IPS DF 6.9 (cell line): ENCODE results near the gene NELL2.

Source experiments
- DNase-seq: peaks from one replicate; pipeline ENCODE4 v3.0.0-alpha.2; 2013; ENCODE audit warnings: low read depth, low spot score
- H3K27ac ChIP-seq: one replicate; pipeline ENCODE4 v1.5.1; 2013; ENCODE audit warnings: low read length, control low read depth
- H3K27me3 ChIP-seq: 2 replicates; pipeline ENCODE4 v1.6.1; 2013; ENCODE audit warnings: mild to moderate bottlenecking, low read length; ENCODE audit not compliant: control insufficient read depth, insufficient read depth
- H3K36me3 ChIP-seq: 2 replicates; pipeline ENCODE4 v1.6.1; 2013; ENCODE audit warnings: low read length; ENCODE audit not compliant: control insufficient read depth, insufficient read depth
- H3K4me1 ChIP-seq: 2 replicates; pipeline ENCODE4 v1.6.1; 2013; ENCODE audit warnings: low read length; ENCODE audit not compliant: control insufficient read depth, insufficient read depth
- H3K4me3 ChIP-seq: 2 replicates; pipeline ENCODE4 v1.5.1; 2013; ENCODE audit warnings: mild to moderate bottlenecking, low read length
- H3K9me3 ChIP-seq: 2 replicates; pipeline ENCODE4 v1.6.1; 2013; ENCODE audit warnings: low read length, inconsistent platforms; ENCODE audit not compliant: control insufficient read depth, insufficient read depth
- WGBS: extraction: QIAGEN DNeasy Blood & Tissue Kit; methylation state at CpG from one replicate; pipeline ENCODE4 v1.1.7; 2013; ENCODE audit warnings: mixed read lengths, missing lambda C conversion rate; ENCODE audit not compliant: insufficient read length, insufficient coverage; 5-methylcytosine and 5-hydroxymethylcytosine counted together

The NELL2 gene

DNA sequence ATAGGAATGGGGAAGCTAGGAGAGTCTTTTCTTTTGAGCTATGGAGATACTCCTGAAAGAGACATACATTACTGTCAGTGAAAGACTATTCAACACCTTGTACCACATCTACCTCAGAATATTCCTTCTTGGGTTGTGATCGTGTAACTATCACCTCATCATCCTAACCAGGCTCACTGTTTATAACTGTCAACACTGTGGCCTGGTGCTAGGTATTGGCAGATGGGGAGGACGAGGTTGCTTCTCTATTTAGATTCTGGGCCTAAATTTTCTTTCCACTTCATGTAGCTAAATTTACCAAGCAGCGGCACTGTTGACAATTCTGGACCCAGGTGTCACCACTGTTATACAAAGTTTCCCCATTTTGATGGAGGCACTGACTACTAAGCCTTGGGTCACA lies 354.4 kb downstream of the NELL2 start:
- Histone ChIP-seq H3K36me3 (no peaks in the 10 kb centered on the region), H3K4me3 (no peak overlapping the region), H3K27me3 (no peaks in the 10 kb centered on the region), H3K27ac (no peak overlapping the region), H3K9me3 (no peaks in the 10 kb centered on the region), H3K4me1 (peaks cover 1% of the 10 kb centered on the region; the same call in 1 of the 2 replicates)
- WGBS: no CpG with 5 or more reads among the region's 3 CpGs
- no peak for DNase-seq

- no peak overlapping the region for H3K4me3 ChIP-seq
- H3K27me3 ChIP-seq: no peaks in the 10 kb centered on the region
- H3K4me1 ChIP-seq: no peaks in the 10 kb centered on the region
- DNase-seq: no peak
- H3K27ac ChIP-seq: no peak overlapping the region
- no peaks in the 10 kb centered on the region for H3K9me3 ChIP-seq
- WGBS: no CpG with 5 or more reads among the region's 6 CpGs
- no peaks in the 10 kb centered on the region for H3K36me3 ChIP-seq
Measured at GRCh38 chr12:44519931-44520330, 356.2 kb downstream of the NELL2 start.

DNA sequence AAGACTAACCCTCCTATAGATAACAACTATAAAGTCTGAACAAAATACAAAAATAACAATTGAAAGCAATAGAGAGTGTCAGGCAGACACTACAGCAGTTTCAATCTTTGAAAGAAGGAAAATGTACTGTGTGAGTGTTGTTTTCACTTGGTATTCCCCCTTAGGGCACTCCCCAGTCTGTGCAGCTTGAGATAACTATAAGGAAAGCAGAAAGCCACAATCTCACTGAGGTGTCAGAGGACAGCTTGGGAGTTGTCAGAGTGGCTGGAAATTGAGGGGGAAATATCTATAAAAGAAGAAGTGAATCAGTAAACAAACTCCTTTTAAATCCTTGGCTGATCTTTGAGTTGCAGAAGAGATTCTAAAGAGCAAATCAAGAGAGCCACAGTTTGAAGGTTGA lies 364.8 kb downstream of the NELL2 start:
- DNase-seq: no peak
- no peaks in the 10 kb centered on the region for H3K36me3 ChIP-seq
- no peak overlapping the region for H3K4me3 ChIP-seq
- no peak overlapping the region for H3K27ac ChIP-seq
- no peaks in the 10 kb centered on the region for H3K9me3 ChIP-seq
- no peaks in the 10 kb centered on the region for H3K4me1 ChIP-seq
- no peaks in the 10 kb centered on the region for H3K27me3 ChIP-seq

GRCh38 chr12:44510510-44510909 lies 365.6 kb downstream of the NELL2 start:
- H3K9me3 ChIP-seq: no peaks in the 10 kb centered on the region
- no peak overlapping the region for H3K4me3 ChIP-seq
- H3K4me1 ChIP-seq: no peaks in the 10 kb centered on the region
- H3K27ac ChIP-seq: no peak overlapping the region
- DNase-seq: no peak
- no peaks in the 10 kb centered on the region for H3K36me3 ChIP-seq
- no CpG with 5 or more reads among the region's 2 CpGs for WGBS
- H3K27me3 ChIP-seq: no peaks in the 10 kb centered on the region

- H3K9me3 ChIP-seq: no peaks in the 10 kb centered on the region
Measured at GRCh38 chr12:44510076-44510475, 366.0 kb downstream of the NELL2 start.

GRCh38 chr12:44509471-44509870 lies 366.6 kb downstream of the NELL2 start:
- no peak for DNase-seq
- no peak overlapping the region for H3K27ac ChIP-seq
- WGBS: no CpG with 5 or more reads among the region's 2 CpGs
- H3K4me1 ChIP-seq: no peaks in the 10 kb centered on the region
- no peaks in the 10 kb centered on the region for H3K36me3 ChIP-seq
- no peak overlapping the region for H3K4me3 ChIP-seq
- no peaks in the 10 kb centered on the region for H3K9me3 ChIP-seq
- no peaks in the 10 kb centered on the region for H3K27me3 ChIP-seq

More at GRCh38 chr12:44510076-44510475, 366.0 kb downstream of the NELL2 start:
- no CpG with 5 or more reads among the region's 4 CpGs for WGBS
- no peak for DNase-seq
- H3K4me1 ChIP-seq: no peaks in the 10 kb centered on the region
- H3K27ac ChIP-seq: no peak overlapping the region
- no peaks in the 10 kb centered on the region for H3K27me3 ChIP-seq
- no peak overlapping the region for H3K4me3 ChIP-seq
- H3K36me3 ChIP-seq: no peaks in the 10 kb centered on the region

GRCh38 chr12:44507461-44507860 lies 368.7 kb downstream of the NELL2 start:
- no peaks in the 10 kb centered on the region for H3K27me3 ChIP-seq
- H3K4me3 ChIP-seq: no peak overlapping the region
- no CpG with 5 or more reads among the region's 1 CpG for WGBS
- no peaks in the 10 kb centered on the region for H3K9me3 ChIP-seq
- H3K27ac ChIP-seq: no peak overlapping the region
- DNase-seq: no peak
- no peaks in the 10 kb centered on the region for H3K4me1 ChIP-seq
- H3K36me3 ChIP-seq: no peaks in the 10 kb centered on the region

DNA sequence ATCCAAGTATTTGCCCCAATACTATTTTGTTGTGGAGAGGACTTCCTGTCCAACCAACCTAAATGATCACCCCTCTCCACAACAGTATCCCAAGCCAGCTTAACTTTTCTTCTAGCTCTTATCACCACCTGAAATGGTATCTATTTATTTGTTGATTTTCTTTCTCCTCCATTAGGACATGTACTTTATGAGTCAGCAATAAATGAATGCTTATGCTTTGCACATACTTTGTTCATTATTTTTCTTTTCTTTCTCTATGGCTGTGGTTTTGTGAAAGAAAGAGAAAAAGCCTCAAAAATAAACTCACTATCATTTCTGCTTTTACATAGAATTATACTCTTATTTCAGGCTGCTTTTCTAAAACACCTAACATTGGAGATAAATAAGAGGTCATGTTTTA lies 371.3 kb downstream of the NELL2 start:
- H3K27me3 ChIP-seq: no peaks in the 10 kb centered on the region
- H3K9me3 ChIP-seq: no peaks in the 10 kb centered on the region
- no peak overlapping the region for H3K27ac ChIP-seq

DNA sequence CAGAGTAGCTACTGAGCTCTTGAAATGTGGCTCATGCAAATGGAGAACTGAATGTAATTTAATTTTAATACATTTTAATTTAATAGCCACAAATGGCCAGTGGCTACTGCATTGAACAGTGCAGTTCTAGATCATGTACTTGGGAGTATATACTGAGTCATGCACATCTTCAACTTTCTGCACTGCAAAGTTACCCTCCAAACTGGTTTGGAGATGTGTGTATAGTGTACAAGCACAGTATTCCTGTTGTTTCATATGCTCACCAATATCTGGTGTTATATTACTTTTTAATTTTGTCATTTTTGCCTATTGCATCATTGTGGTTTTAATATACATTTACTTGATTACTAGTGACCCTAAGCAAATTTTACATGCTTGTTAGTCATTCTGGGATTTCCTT lies 372.8 kb downstream of the NELL2 start:
- no peaks in the 10 kb centered on the region for H3K4me1 ChIP-seq
- H3K4me3 ChIP-seq: no peak overlapping the region
- H3K27ac ChIP-seq: no peak overlapping the region
- DNase-seq: no peak
- no peaks in the 10 kb centered on the region for H3K27me3 ChIP-seq
- no peaks in the 10 kb centered on the region for H3K9me3 ChIP-seq
- no peaks in the 10 kb centered on the region for H3K36me3 ChIP-seq

More for the DNA sequence above, 371.3 kb downstream of the NELL2 start:
- no peak for DNase-seq
- H3K36me3 ChIP-seq: no peaks in the 10 kb centered on the region
- no peaks in the 10 kb centered on the region for H3K4me1 ChIP-seq
- no peak overlapping the region for H3K4me3 ChIP-seq

DNA sequence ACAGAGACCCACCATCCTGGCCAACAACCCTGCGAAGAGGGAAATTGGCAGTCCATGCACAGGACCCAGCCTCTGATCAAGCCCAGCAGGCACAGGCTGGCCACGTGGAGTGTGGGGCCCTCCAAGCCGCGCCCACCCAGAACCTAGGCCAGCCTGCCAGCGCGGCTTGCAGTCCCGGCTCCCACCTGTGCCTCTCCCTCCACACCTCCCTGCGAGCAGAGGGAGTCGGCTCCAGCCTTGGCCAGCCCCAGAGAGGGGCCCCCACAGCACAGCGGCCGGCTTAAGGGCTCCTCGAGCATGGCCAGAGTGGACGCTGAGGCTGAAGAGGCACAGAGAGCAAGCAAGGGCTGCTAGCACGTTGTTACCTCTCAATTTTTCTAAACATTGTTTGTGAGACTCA lies 373.4 kb downstream of the NELL2 start:
- Histone ChIP-seq H3K9me3 (no peaks in the 10 kb centered on the region), H3K4me3 (no peak overlapping the region), H3K36me3 (no peaks in the 10 kb centered on the region), H3K27ac (no peak overlapping the region), H3K4me1 (no peaks in the 10 kb centered on the region), H3K27me3 (no peaks in the 10 kb centered on the region)
- no CpG with 5 or more reads among the region's 14 CpGs for WGBS
- no peak for DNase-seq

- Histone ChIP-seq H3K4me3 (no peak overlapping the region), H3K4me1 (no peaks in the 10 kb centered on the region), H3K27me3 (no peaks in the 10 kb centered on the region), H3K36me3 (no peaks in the 10 kb centered on the region), H3K9me3 (no peaks in the 10 kb centered on the region), H3K27ac (no peak overlapping the region)
- DNase-seq: no peak
- no CpG with 5 or more reads among the region's 24 CpGs for WGBS
Measured at GRCh38 chr12:44500423-44500822, 375.7 kb downstream of the NELL2 start.
